Glomerular visceral epithelial cell (primary cell): Measurements from ENCODE around the gene REV3L.
"Not testable (repeated sequence)": the region's sequence is repeated elsewhere in the genome, so short reads cannot be mapped to it uniquely, and the experiment has no call there.

ENCODE experiments used
- DNase-seq: peaks from one replicate; pipeline ENCODE4 v3.0.0-alpha.2; 2016; ENCODE audit errors: extremely low spot score

The REV3L gene

DNA sequence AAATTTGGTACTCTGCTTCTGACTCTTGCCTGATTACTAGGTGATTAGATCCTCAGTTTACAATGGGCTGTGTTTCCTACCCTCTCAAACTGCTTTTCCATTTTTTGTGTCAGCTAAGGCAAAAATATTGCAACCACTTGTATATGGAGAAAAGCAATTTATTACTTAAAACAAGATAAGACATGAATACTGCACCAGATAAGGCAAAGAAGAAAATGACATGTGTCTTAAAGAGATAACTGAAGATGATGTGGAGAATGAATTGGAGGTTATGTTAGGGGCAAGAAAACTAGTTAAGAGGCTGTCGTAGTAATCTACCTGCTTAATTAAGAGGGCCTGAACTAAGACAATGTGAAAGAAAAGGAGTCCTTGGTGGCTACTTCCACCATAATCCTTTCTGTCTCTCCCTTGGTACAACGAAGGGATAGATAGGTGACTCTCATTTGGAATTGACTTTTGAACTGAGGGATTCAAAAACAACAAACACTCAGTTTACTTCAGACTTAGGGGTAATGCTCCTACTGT lies 16.3 kb upstream of the REV3L start:
- DNase-seq = no peak

DNA sequence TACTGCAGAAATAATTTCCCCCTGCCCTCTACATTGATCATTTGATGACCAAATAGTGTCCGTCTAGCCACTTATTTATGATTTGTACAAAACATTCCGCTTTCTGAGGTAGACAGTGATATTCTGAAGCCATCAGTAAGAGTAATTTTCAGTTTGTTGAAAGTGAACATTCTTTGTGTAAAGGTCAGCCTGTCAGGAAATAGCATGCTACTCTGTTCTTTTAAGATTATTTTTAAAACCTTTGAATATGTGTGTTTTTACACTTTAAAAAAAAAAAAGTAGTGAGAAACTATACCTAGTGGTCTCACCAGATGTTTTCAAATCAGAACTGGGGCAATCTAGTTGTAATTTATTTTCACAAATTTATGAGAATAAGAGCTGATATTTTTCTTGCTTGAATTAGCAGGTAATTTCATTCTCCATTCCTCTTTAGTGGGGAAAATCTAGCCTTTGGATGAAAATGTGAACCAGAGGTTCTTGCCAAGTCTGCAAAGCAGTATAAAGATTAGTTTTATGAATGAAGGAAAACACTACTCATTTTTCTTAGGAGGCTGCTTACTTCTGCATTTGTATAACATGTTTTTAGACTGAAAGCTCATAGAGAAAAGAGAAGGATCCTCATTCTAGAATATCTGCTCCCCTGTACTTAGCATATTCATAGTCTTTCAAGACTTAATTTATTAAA lies 12.1 kb upstream of the REV3L start:
- no peak for DNase-seq

DNA sequence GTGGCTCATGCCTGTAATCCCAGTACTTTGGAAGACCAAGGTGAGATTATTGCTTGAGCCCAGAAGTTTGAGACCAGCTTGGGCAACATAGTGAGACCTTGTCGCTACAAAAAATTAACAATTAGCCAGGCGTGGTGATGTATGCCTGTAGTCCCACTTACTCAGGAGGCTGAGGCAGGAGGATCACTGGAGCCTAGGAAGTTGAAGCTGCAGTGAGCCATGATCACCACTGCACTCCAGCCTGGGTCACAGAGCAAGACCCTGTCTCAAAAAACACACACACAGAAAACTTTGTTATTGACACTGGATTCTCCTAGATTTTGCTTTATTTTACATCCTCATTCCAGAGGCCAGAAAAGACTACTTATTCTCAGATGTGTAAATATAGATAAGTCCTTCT lies 9.5 kb upstream of the REV3L start:
- no peak for DNase-seq

- DNase-seq = no peak
Observed at GRCh38 chr6:111490067-111490466, 7.0 kb upstream of the REV3L start.

- DNase-seq = peak; percentile 30
Observed at GRCh38 chr6:111487661-111488060, 4.6 kb upstream of the REV3L start.

DNA sequence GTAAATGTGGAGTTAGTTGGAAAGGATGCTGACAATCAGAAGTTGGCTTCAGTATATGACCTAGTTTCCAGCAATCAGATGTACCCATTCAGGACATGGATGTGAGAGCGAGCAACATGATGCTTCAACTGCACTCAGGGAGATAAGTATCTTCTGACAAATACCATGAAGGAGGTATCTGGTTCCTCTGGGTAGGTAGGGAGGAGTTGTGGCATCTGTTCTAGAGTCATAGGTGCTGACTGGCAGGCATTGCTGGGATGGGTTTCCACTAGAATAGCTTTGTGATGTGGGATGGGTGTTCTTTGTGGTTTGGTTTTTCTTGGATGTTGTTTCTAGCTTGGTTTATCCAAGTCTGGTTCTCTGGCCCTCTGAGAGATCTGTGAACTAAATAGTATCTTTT lies 3.9 kb upstream of the REV3L start:
- peak; percentile 35 for DNase-seq

- DNase-seq = no peak
Observed at GRCh38 chr6:111486475-111486874, 3.5 kb upstream of the REV3L start.

DNA sequence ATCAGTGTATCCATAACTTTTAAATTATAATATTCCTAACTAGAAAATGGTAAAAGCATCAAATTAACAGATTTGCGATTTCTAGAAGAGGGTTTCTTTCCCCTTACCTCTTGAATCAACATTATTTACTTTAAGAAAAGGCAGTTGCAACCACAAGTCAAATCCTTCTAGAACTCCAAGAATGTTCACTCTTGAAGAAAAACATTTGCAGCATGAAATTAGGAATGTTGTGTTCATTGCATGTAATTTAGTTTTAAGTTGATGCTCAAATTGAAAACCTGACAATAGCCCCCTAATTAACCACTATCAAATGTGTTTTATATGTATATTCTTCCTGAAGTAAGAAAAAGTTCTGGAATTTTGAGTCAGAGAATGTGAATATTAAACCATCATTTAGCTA lies 2.3 kb upstream of the REV3L start:
- DNase-seq = no peak

DNA sequence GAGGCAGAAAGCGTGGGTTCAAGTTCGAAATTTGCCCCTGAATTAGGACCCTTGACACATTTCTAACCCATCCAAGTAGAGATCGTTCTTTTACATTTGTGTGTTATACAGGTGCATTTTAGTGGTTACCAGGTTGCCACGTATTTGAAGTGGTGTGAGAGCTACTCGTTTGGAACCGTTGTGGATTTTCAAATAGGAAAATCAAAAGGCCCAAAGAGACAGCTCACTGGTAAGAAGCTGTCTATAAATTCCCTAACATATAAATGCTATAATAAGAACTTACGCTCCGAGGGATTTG lies 1.6 kb upstream of the REV3L start:
- peak; percentile 27 for DNase-seq

GRCh38 chr6:111483736-111484632 lies 966 bp upstream of the REV3L start:
- peak; percentile 96 for DNase-seq

DNA sequence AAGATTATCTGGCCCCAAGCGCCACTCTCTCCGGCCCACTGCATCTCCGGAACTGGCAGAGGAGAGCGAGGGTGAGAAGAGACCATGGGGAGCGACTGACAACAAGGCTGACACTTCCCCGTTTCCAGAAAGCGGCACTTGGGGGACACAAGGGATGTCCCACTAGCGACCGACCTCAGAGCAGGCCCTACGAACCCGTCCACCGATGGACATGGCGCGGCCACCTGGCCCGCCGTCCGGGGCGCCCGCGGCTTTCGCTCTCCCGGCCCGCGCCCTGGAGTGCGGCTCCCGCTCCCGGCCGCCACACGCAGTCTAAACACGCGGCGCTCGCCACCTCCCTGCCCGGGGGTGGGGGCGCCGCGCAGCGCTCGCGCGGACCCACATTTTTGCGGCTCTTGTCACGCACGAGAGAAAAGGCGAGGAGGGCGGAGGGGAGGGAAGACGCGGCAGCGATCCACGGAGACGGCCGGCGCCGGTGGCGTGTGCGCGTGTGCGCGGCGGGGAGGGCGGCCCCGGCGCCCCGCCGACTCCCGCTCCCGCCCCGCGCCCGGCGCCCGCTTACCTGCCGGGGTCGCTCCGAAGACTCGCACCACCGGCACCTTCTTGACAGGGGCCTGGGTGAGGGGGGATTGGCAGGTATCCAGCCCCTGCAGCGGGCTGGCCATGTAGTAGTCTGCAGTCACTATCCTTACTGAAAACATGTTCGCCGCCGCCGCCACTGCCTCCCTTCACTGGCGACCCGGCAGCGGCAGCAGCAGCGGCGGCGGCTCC lies 645 bp downstream of the REV3L start:
- peak; percentile 46 for DNase-seq

- DNase-seq = no peak
Observed at GRCh38 chr6:111481836-111482187, 1.2 kb downstream of the REV3L start.

- DNase-seq = no peak
Observed at GRCh38 chr6:111480988-111481822, 1.8 kb downstream of the REV3L start.

DNA sequence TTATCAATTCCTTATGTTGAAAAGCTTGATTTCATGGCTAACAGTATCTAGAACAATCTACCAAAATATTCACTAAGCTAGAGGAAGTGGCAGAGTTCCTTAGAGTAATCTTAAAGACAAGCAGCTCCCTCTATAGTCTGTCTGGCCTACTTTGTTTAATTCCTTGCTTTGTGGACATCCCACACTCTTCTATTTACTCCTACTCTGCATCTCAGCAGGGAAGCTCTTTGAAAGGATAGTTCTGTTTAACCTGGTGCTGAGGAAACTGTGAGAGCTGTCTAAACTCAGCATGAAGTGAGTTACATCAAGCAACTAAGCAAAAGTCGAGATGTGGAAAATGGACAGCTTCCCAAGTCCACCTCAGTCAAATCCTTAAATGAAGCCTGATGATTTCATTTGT lies 4.3 kb downstream of the REV3L start:
- peak; percentile 55 for DNase-seq

DNA sequence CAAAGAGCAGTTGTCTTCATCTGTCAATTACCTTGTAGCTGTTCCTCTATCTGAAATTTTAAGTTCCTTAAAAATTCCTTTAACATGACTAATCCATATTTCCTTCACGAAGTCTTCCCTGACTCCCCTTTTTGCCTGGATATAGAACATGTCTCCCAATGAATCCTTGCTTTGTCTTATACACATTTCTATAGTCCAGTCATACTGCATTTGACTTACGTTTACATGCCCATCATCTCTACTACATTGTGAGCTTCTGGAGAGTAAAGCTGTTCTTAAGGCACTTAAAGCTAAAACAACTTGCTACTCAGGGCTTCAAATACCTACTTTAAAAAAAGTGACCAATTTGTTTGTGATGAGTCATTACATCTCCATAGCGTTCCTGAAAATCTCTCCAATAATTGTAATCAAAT lies 4.9 kb downstream of the REV3L start:
- DNase-seq = peak; percentile 47

DNA sequence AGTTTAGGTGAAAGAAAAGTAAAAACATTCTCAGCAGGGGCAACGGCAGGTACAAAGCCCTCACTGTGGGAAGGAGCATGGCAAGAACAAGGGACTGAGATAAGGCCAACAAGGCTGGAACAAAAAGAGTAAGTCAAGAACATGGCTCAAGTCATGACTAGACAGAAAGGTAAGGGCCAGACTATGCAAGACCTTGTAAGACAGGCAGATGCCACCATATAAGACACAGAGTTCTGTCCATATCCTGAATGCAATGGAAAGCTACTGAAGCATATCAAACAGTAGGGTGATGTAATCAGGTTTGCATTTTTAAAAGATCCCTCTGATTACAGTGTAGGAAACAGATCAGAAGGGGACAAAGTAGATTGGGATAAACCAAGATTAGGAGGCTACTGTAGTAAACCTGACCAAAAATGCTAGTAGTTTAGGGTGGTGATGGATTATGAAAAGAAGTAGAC lies 5.5 kb downstream of the REV3L start:
- DNase-seq = peak; percentile 45

DNA sequence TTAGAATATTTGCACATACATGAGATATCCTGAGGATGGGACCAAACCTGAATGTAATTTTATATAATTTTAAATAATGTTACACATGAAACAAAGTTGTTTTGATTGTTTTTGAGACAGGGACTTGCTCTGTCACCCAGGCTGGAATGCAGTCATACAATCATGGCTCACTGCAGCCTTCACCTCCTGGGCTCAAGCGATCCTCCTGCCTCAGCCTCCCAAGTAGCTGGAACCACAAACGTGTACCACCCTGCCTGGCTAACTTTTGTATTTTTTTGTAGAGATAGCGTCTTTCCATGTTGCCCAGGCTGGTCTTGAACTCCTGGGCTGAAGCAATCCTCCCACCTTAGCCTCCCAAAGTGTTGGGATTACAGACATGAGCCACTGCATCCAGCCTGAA lies 7.0 kb downstream of the REV3L start:
- DNase-seq = not testable (repeated sequence)

DNA sequence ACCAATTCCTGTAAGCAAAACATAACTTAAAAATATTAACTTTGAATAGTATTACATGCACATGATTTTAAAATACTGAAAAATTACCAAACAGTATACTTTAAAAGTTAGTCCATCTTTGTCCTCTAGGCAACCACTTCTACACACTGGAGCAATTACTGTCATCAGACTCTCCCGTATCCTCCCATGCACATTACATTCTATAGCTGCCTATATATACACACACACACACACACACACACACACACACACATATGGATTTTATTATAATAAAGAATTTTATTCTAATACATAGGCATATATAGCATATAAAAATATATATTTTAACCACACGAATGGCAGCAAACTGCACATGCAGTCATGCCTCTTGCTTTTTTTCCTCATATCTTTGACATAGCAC lies 8.2 kb downstream of the REV3L start:
- DNase-seq = no peak

- DNase-seq = no peak
Observed at GRCh38 chr6:111474106-111474505, 8.9 kb downstream of the REV3L start.

- DNase-seq = no peak
Observed at GRCh38 chr6:111472933-111473435, 10.0 kb downstream of the REV3L start.

DNA sequence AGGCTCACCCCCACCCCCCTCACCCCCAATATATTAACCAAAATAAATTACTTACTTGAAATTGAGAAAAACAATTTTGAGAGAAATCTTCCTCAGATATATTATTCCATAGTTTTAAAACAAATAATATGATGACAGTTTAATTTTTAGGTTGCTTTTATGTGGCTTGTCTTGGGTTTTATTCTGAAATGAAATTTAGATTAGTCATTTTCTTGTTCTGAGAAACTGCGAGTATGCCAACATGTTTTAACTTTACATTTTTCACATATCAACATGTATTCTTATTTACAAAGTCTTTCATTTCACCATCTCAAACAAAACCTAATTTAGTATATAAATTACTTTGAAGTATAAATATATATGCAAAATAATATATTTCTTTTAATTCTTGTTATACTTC lies 11.1 kb downstream of the REV3L start:
- no peak for DNase-seq
